ENCODE data around the gene AIP.

The AIP gene

GRCh38 chr11:67523556-67524479 is 41.0 kb downstream of the AIP start:
- TF ChIP-seq POLR2A (IDR thresholded peaks at IDR 0.05; ENCODE audit: low read depth, low read length): no peak
- no peak for FAIRE-seq
- DNase-seq (ENCODE audit: insufficient read length, low spot score): no peak

GRCh38 chr11:67524480-67524808 is 41.6 kb downstream of the AIP start:
- no peak for TF ChIP-seq POLR2A (IDR thresholded peaks at IDR 0.05; ENCODE audit: low read depth, low read length)
- FAIRE-seq (no peak), DNase-seq (ENCODE audit: insufficient read length, low spot score) (no peak)

- no peak for TF ChIP-seq POLR2A (IDR thresholded peaks at IDR 0.05; ENCODE audit: low read depth, low read length)
- FAIRE-seq (no peak), DNase-seq (ENCODE audit: insufficient read length, low spot score) (no peak)
Observed at GRCh38 chr11:67525275-67525976, 42.6 kb downstream of the AIP start.

GRCh38 chr11:67528376-67528775 is 45.5 kb downstream of the AIP start:
- no peak for FAIRE-seq

GRCh38 chr11:67530282-67530592 is 47.4 kb downstream of the AIP start:
- FAIRE-seq: no peak
- TF ChIP-seq POLR2A (IDR thresholded peaks at IDR 0.05; ENCODE audit: low read depth, low read length): no peak
- DNase-seq (ENCODE audit: insufficient read length, low spot score): no peak

More at GRCh38 chr11:67528376-67528775, 45.5 kb downstream of the AIP start:
- DNase-seq (ENCODE audit: insufficient read length, low spot score): no peak
- no peak for TF ChIP-seq POLR2A (IDR thresholded peaks at IDR 0.05; ENCODE audit: low read depth, low read length)

GRCh38 chr11:67532889-67533288 is 50.1 kb downstream of the AIP start:
- no peak for DNase-seq (ENCODE audit: insufficient read length, low spot score)
- no peak for FAIRE-seq
- TF ChIP-seq POLR2A (IDR thresholded peaks at IDR 0.05; ENCODE audit: low read depth, low read length): no peak

- no peak for DNase-seq (ENCODE audit: insufficient read length, low spot score)
- no peak for TF ChIP-seq POLR2A (IDR thresholded peaks at IDR 0.05; ENCODE audit: low read depth, low read length)
- FAIRE-seq: no peak
Observed at GRCh38 chr11:67534070-67534679, 51.3 kb downstream of the AIP start.

GRCh38 chr11:67535561-67535960 is 52.7 kb downstream of the AIP start:
- FAIRE-seq: no peak
- no peak for DNase-seq (ENCODE audit: insufficient read length, low spot score)
- no peak for TF ChIP-seq POLR2A (IDR thresholded peaks at IDR 0.05; ENCODE audit: low read depth, low read length)

GRCh38 chr11:67538306-67538705 is 55.5 kb downstream of the AIP start:
- FAIRE-seq (no peak), DNase-seq (ENCODE audit: insufficient read length, low spot score) (no peak)
- no peak for TF ChIP-seq POLR2A (IDR thresholded peaks at IDR 0.05; ENCODE audit: low read depth, low read length)

- no peak for DNase-seq (ENCODE audit: insufficient read length, low spot score)
- TF ChIP-seq POLR2A (IDR thresholded peaks at IDR 0.05; ENCODE audit: low read depth, low read length): no peak
- FAIRE-seq: no peak
Observed at GRCh38 chr11:67538823-67539505, 56.1 kb downstream of the AIP start.

GRCh38 chr11:67539550-67539949 is 56.7 kb downstream of the AIP start:
- FAIRE-seq: no peak
- no peak for DNase-seq (ENCODE audit: insufficient read length, low spot score)
- TF ChIP-seq POLR2A (IDR thresholded peaks at IDR 0.05; ENCODE audit: low read depth, low read length): no peak

Measured in H54 (cell line).